ENCODE data around the gene MRPL52. TPM values are rescaled to one million over a fixed set of nuclear protein-coding genes. Genes with fewer than 3 reads are reported as not detected.
A peak's percentile ranks its signal among the peaks of the same experiment; 100 is the strongest.

MRPL52 gene
- total RNA-seq, 1 experiment from 2014 or later, result 89.5 TPM

- H3K27me3 ChIP-seq (ENCODE audit: control insufficient read depth, insufficient read depth, low read length), result no peaks in the 10 kb centered on the region
- in situ Hi-C loops (cut with HindIII; ENCODE audit: low pct_unique_long_range_greater_than_20kb, low sequenced_read_pairs) (no loop called here), intact Hi-C loops (cut with micrococcal nuclease; ENCODE audit: unreplicated experiment) (no loop called here)
- peak overlapping the region; percentile 62 to 76 for H3K4me3 ChIP-seq (ENCODE audit: low read depth in 2 of 2, low read length in 2 of 2)
- peaks cover 2% of the 10 kb centered on the region; the same call in 1 of the 2 replicates for H3K36me3 ChIP-seq (ENCODE audit: control insufficient read depth, insufficient read depth, low read length)
- TF ChIP-seq POLR2AphosphoS5 (IDR thresholded peaks at IDR 0.05; ENCODE audit: low read depth, low read length) (no peak), TCF7L2 (IDR thresholded peaks at IDR 0.05; ENCODE audit: low read depth, low read length) (no peak), SIN3A (IDR thresholded peaks at IDR 0.05; ENCODE audit: borderline replicate concordance, insufficient read depth, low read depth, low read length) (no peak)
- TF ChIP-seq, protein P1, sequence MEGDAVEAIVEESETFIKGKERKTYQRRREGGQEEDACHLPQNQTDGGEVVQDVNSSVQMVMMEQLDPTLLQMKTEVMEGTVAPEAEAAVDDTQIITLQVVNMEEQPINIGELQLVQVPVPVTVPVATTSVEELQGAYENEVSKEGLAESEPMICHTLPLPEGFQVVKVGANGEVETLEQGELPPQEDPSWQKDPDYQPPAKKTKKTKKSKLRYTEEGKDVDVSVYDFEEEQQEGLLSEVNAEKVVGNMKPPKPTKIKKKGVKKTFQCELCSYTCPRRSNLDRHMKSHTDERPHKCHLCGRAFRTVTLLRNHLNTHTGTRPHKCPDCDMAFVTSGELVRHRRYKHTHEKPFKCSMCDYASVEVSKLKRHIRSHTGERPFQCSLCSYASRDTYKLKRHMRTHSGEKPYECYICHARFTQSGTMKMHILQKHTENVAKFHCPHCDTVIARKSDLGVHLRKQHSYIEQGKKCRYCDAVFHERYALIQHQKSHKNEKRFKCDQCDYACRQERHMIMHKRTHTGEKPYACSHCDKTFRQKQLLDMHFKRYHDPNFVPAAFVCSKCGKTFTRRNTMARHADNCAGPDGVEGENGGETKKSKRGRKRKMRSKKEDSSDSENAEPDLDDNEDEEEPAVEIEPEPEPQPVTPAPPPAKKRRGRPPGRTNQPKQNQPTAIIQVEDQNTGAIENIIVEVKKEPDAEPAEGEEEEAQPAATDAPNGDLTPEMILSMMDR (IDR thresholded peaks at IDR 0.05), result no peak
- TF ChIP-seq, protein P2, sequence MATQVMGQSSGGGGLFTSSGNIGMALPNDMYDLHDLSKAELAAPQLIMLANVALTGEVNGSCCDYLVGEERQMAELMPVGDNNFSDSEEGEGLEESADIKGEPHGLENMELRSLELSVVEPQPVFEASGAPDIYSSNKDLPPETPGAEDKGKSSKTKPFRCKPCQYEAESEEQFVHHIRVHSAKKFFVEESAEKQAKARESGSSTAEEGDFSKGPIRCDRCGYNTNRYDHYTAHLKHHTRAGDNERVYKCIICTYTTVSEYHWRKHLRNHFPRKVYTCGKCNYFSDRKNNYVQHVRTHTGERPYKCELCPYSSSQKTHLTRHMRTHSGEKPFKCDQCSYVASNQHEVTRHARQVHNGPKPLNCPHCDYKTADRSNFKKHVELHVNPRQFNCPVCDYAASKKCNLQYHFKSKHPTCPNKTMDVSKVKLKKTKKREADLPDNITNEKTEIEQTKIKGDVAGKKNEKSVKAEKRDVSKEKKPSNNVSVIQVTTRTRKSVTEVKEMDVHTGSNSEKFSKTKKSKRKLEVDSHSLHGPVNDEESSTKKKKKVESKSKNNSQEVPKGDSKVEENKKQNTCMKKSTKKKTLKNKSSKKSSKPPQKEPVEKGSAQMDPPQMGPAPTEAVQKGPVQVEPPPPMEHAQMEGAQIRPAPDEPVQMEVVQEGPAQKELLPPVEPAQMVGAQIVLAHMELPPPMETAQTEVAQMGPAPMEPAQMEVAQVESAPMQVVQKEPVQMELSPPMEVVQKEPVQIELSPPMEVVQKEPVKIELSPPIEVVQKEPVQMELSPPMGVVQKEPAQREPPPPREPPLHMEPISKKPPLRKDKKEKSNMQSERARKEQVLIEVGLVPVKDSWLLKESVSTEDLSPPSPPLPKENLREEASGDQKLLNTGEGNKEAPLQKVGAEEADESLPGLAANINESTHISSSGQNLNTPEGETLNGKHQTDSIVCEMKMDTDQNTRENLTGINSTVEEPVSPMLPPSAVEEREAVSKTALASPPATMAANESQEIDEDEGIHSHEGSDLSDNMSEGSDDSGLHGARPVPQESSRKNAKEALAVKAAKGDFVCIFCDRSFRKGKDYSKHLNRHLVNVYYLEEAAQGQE (IDR thresholded peaks at IDR 0.05; ENCODE audit: insufficient read depth in 1 of 2, low read depth in 2 of 2, low read length in 1 of 2), result no peak
- H3K27ac ChIP-seq (ENCODE audit: low read length), result peak overlapping the region; percentile 68
- BruUV-seq (replicated peaks), result no TSS peak
- ATAC-seq, result peak; percentile 40; the same call in 1 of the 2 replicates
- ChIA-PET CTCF (interaction anchor here (0.6 to 1.0 kb wide), 3 partner anchors 14 to 18 kb away, joined by 3 to 9 read pairs (median 3); no protein-coding TSS in a partner anchor), POLR2A (interaction anchor here (0.6 to 1.4 kb wide), 3 partner anchors 14 to 468 kb away, joined by 3 to 6 read pairs (median 3); no protein-coding TSS in a partner anchor)
- H3K9me3 ChIP-seq (ENCODE audit: control insufficient read depth, insufficient read depth, low read depth, low read length), result no peaks in the 10 kb centered on the region
- DNase-seq (ENCODE audit: low read depth, low spot score), result no peak
- no peaks in the 10 kb centered on the region; the same call in none of the 2 replicates for H3K4me1 ChIP-seq (ENCODE audit: control insufficient read depth, insufficient read depth, low read length)
Observed at GRCh38 chr14:22837750-22838538, 8.3 kb downstream of the MRPL52 start.

DNA sequence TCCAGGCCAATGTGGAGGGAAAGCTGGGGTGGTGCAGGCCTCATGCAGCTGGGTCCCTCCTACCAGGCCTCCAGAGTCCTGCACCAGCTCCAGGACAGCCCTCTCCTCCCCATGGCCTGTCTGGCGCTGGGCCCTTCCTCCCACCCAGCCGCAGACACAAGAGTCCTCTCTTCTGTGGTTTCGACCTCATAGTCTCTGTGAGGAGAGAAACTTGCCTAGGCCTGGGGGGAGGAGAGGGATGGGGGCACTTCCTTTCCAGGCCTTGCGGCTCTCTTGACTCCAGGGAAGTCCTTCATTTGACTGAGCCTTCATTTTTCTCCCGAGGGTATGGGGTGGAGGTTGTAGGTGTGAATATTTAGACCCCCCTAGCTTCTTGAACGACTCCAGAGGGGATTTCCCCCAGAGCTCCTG lies 8.9 kb downstream of the MRPL52 start:
- Histone ChIP-seq H3K4me1 (ENCODE audit: control insufficient read depth, insufficient read depth, low read length) (no peaks in the 10 kb centered on the region; the same call in none of the 2 replicates), H3K9me3 (ENCODE audit: control insufficient read depth, insufficient read depth, low read depth, low read length) (no peaks in the 10 kb centered on the region), H3K4me3 (ENCODE audit: low read depth in 2 of 2, low read length in 2 of 2) (peak overlapping the region in 1 of 2 experiments; percentile 62; a peak in 2 of 4 replicates), H3K36me3 (ENCODE audit: control insufficient read depth, insufficient read depth, low read length) (peaks cover 2% of the 10 kb centered on the region; the same call in 1 of the 2 replicates), H3K27ac (ENCODE audit: low read length) (no peak overlapping the region; the same call in 1 of the 2 replicates), H3K27me3 (ENCODE audit: control insufficient read depth, insufficient read depth, low read length) (no peaks in the 10 kb centered on the region)
- no TSS peak for BruUV-seq (replicated peaks)
- CTCF ChIA-PET, result interaction anchor here (1.0 kb wide), 1 partner anchor 14 kb away, joined by 3 read pairs; no protein-coding TSS in a partner anchor
- ATAC-seq (no peak), DNase-seq (ENCODE audit: low read depth, low spot score) (no peak)
- TF ChIP-seq POLR2AphosphoS5 (IDR thresholded peaks at IDR 0.05; ENCODE audit: low read depth, low read length) (no peak), SIN3A (IDR thresholded peaks at IDR 0.05; ENCODE audit: borderline replicate concordance, insufficient read depth, low read depth, low read length) (no peak), TCF7L2 (IDR thresholded peaks at IDR 0.05; ENCODE audit: low read depth, low read length) (no peak)
- TF ChIP-seq, protein P2 (IDR thresholded peaks at IDR 0.05; ENCODE audit: insufficient read depth in 1 of 2, low read depth in 2 of 2, low read length in 1 of 2), result no peak
- TF ChIP-seq, protein P1 (IDR thresholded peaks at IDR 0.05), result no peak
- in situ Hi-C loops (cut with HindIII; ENCODE audit: low pct_unique_long_range_greater_than_20kb, low sequenced_read_pairs), result no loop called here
- intact Hi-C loops (cut with micrococcal nuclease; ENCODE audit: unreplicated experiment), result no loop called here
- POLR2A ChIA-PET, result interaction anchor here (0.7 kb wide), 1 partner anchor 250 kb away, joined by 3 read pairs; no protein-coding TSS in a partner anchor
